Lower leg skin (tissue), 4 donors: ENCODE measurements around the gene GALNT2. TPM values are rescaled to one million over a fixed set of nuclear protein-coding genes. Genes with fewer than 3 reads are reported as not detected.

ENCODE experiments used
- DNase-seq, 2 donors: peaks; one replicate each; pipeline ENCODE4 v3.0.0-alpha.2; 2019; ENCODE audit warnings: low spot score in 2 of 2
- H3K4me3 ChIP-seq: fragments of 200-600 bp; sonication (generic); 2 replicates; pipeline ENCODE4 v1.5.1; 2017; ENCODE audit warnings: mild to moderate bottlenecking, low read depth; ENCODE audit not compliant: poor library complexity, severe bottlenecking
- CTCF ChIP-seq, 3 donors: fragments of 450-650 bp; IDR thresholded peaks; one replicate each; pipeline ENCODE4 v1.5.1; 2016; ENCODE audit warnings: antibody characterized with exemption in 3 of 3, mild to moderate bottlenecking in 3 of 3, moderate library complexity in 2 of 3
- POLR2A ChIP-seq, 2 donors: fragments of 450-650 bp; IDR thresholded peaks; one replicate each; pipeline ENCODE4 v1.6.1; 2016 to 2017; ENCODE audit warnings: antibody characterized with exemption in 2 of 2, mild to moderate bottlenecking in 1 of 2, moderate library complexity in 1 of 2
- WGBS, 2 donors: methylation state at CpG; one replicate each; pipeline ENCODE4 v1.1.5; 2018; 5-methylcytosine and 5-hydroxymethylcytosine counted together
- intact Hi-C: fragments of 100-400 bp; cut with DNase I; formaldehyde crosslinking; loops from one replicate; pipeline ENCODE4 v1.15.0; 2023; ENCODE audit warnings: low total_unique reads
- total RNA-seq, 4 donors: library from RNA; depleted of rRNA; stranded (reverse); fragments of >200 nt; gene quantifications; one replicate each; pipeline ENCODE4 v1.1.0, GENCODE V29; 2016

GALNT2 gene
- total RNA-seq, 4 donors from 2014 or later: 11.0 to 31.0 (median 20.2) TPM

- TF ChIP-seq CTCF (IDR thresholded peaks at IDR 0.05): no peak
- DNase-seq: no peak
- no peak overlapping the region for H3K4me3 ChIP-seq
- WGBS, 2 donors: 84 to 88% methylated on average over 3 of the region's 3 CpGs
- intact Hi-C loops: no loop called here
Observed at GRCh38 chr1:230295367-230295766, 228.3 kb downstream of the GALNT2 start.

- no peak overlapping the region for H3K4me3 ChIP-seq
- intact Hi-C loops: no loop called here
- no peak for DNase-seq
- 69 to 81% methylated on average over 15 of the region's 15 CpGs for WGBS, 2 donors
- TF ChIP-seq POLR2A (IDR thresholded peaks at IDR 0.05) (no peak), CTCF (IDR thresholded peaks at IDR 0.05) (no peak)
Observed at GRCh38 chr1:230299191-230300006, 232.4 kb downstream of the GALNT2 start.

GRCh38 chr1:230300322-230301301 lies 233.6 kb downstream of the GALNT2 start:
- TF ChIP-seq CTCF (IDR thresholded peaks at IDR 0.05) (no peak), POLR2A (IDR thresholded peaks at IDR 0.05) (no peak)
- intact Hi-C loops: no loop called here
- DNase-seq: no peak
- no peak overlapping the region for H3K4me3 ChIP-seq
- 88 to 94% methylated on average over 26 of the region's 26 CpGs for WGBS, 2 donors

GRCh38 chr1:230301322-230301721 lies 234.3 kb downstream of the GALNT2 start:
- WGBS, 2 donors: 86 to 92% methylated on average over 8 of the region's 8 CpGs
- H3K4me3 ChIP-seq: no peak overlapping the region
- intact Hi-C loops: no loop called here
- DNase-seq: no peak
- TF ChIP-seq POLR2A (IDR thresholded peaks at IDR 0.05): no peak
- no peak for TF ChIP-seq CTCF (IDR thresholded peaks at IDR 0.05)

- H3K4me3 ChIP-seq: no peak overlapping the region
- WGBS, 2 donors: 86 to 96% methylated on average over 6 of the region's 6 CpGs
- TF ChIP-seq POLR2A (IDR thresholded peaks at IDR 0.05) (no peak), CTCF (IDR thresholded peaks at IDR 0.05) (no peak)
- no peak for DNase-seq
- intact Hi-C loops: no loop called here
Observed at GRCh38 chr1:230301822-230302221, 234.8 kb downstream of the GALNT2 start.
